Heart right ventricle (tissue), 16 donors: Measurements from ENCODE around the gene ACER3. TPM values are rescaled to one million over a fixed set of nuclear protein-coding genes. Genes with fewer than 3 reads are reported as not detected.

Source experiments
- ATAC-seq, 8 donors: fragments of 200-7000 bp; cut with Tn5 transposase; one replicate each; pipeline ENCODE4 v1.9.1; 2020; ENCODE audit warnings: mild to moderate bottlenecking in 8 of 8, moderate library complexity in 8 of 8, moderate number of reproducible peaks in 1 of 8
- DNase-seq, 2 donors: peaks; one replicate each; pipeline ENCODE4 v3.0.0-alpha.2; 2020
- H3K27ac ChIP-seq, 10 donors: fragments of 200-600 bp; sonication (generic) in 2 of 10; one replicate each; pipeline versions ENCODE4 v1.5.0 to v1.8.0; 2020 to 2022; ENCODE audit warnings: mild to moderate bottlenecking in 3 of 10
- H3K27me3 ChIP-seq, 7 donors: fragments of 200-600 bp; one replicate each; pipeline ENCODE4 v1.8.0; 2021 to 2022; ENCODE audit warnings: mild to moderate bottlenecking in 2 of 7
- H3K36me3 ChIP-seq, 9 donors: fragments of 200-600 bp; sonication (generic) in 1 of 9; one replicate each; pipeline versions ENCODE4 v1.5.0 to v1.8.0; 2020 to 2022; ENCODE audit warnings: mild to moderate bottlenecking in 2 of 9
- H3K4me1 ChIP-seq, 9 donors: fragments of 200-600 bp; sonication (generic) in 1 of 9; one replicate each; pipeline versions ENCODE4 v1.5.0 to v1.8.0; 2020 to 2022; ENCODE audit warnings: mild to moderate bottlenecking in 4 of 9
- H3K4me3 ChIP-seq, 10 donors: fragments of 200-600 bp; sonication (generic) in 2 of 10; one replicate each; pipeline versions ENCODE4 v1.5.0 to v1.8.0; 2020 to 2022; ENCODE audit warnings: mild to moderate bottlenecking in 7 of 10, moderate library complexity in 2 of 10
- H3K9me3 ChIP-seq, 11 donors: fragments of 200-600 bp in 10 of 11; sonication (generic) in 2 of 11; one replicate each; pipeline versions ENCODE4 v1.5.0 to v1.8.0; 2013 to 2022; ENCODE audit warnings: mild to moderate bottlenecking in 2 of 11, control low read depth in 1 of 11, moderate library complexity in 1 of 11
- CTCF ChIP-seq, 9 donors: fragments of 200-600 bp; sonication (generic) in 2 of 9; IDR thresholded peaks; one replicate each; pipeline versions ENCODE4 v1.5.0 to v1.8.0; 2021 to 2022; ENCODE audit warnings: antibody characterized with exemption in 9 of 9, mild to moderate bottlenecking in 5 of 9, moderate library complexity in 1 of 9
- WGBS, 2 donors: extraction: QIAGEN DNeasy Blood & Tissue Kit; methylation state at CpG; one replicate each; pipeline ENCODE4 v1.1.7; 2013; ENCODE audit warnings: inconsistent platforms in 1 of 2; 5-methylcytosine and 5-hydroxymethylcytosine counted together
- intact Hi-C, 10 donors: fragments of 100-400 bp; cut with DNase I; formaldehyde crosslinking; loops; one replicate each; pipeline versions ENCODE4 v1.11.1 to v1.14.2; 2022
- polyA plus RNA-seq, 2 donors: library from polyadenylated mRNA; stranded (reverse); fragments of 200-250 nt; gene quantifications; one replicate each; pipeline ENCODE4 v1.2.3, GENCODE V29; 2013
- total RNA-seq, 10 donors: library from RNA; stranded (reverse); fragmentation: NEBNext Ultra II Directional in 3 of 10; extraction: Animal tissue kit (Norgen Biotek cat#: 25700) in 3 of 10; gene quantifications; one replicate each; pipeline versions ENCODE4 v1.2.1 to v1.2.4, GENCODE V29; 2021 to 2023
- donor health status: Arrhythmogenic right ventricular cardiomyopathy.
- donor health status: ischemic (EF 13 %, LVEDD 7.1; RV severe dilation, severe dysfunction).
- donor health status: healthy with polysubstance abuse.
- donor health status: DM: no; HTN: yes; CAD: no.
- donor health status: DM: no; HTN: no; CAD: no.
- donor health status: ischemic (EF 25% LVEDD 6.9; RV normal size, moderate dysfunction).
- donor health status: ischemic (EF 25% LVEDD 5.7; RV mildly dilated, moderate dysfunction).
- donor health status: healthy.
- donor health status: DM: yes; HTN: yes; CAD: no.
- donor health status: Ischemic cardiomyopathy.
- donor health status: ischemic (EF 35%, LVEDD 5.7; RV mildly dilated, moderate dysfunction).
- donor health status: nonischemic (EF 11% LVEDD 7.7; RV severe dilation, severe dysfunction).
- donor health status: DM: yes; HTN: yes; CAD: no.
- donor health status: PGD.
- donor health status: ischemic (EF 29% LVEDD 5.4; RV normal size, mild dysfunction).
- donor health status: nonischemic (EF 23%, LVEDD 6.1; RV moderate dilation, normal function).

Gene ACER3
- total and polyA plus RNA-seq, 12 donors, result 2.9 to 14.8 (median 9.6) TPM

GRCh38 chr11:77055913-77056312 is 195.2 kb downstream of the ACER3 start:
- intact Hi-C loops, result loop anchor here in 1 of 10 donors (10.0 kb wide), 1 partner anchor 129 kb away; no protein-coding TSS in a partner anchor
- H3K36me3 ChIP-seq, result no peaks in the 10 kb centered on the region
- no peak for TF ChIP-seq CTCF (IDR thresholded peaks at IDR 0.05)
- H3K4me3 ChIP-seq, result no peak overlapping the region
- peaks cover 0 to 24% (median 12%) of the 10 kb centered on the region in 11 donors for H3K9me3 ChIP-seq
- no peaks in the 10 kb centered on the region for H3K27me3 ChIP-seq
- no peak overlapping the region for H3K27ac ChIP-seq
- ATAC-seq (no peak), DNase-seq (no peak)
- H3K4me1 ChIP-seq, result no peaks in the 10 kb centered on the region
- WGBS, 2 donors, result 86 to 96% methylated on average over 5 of the region's 5 CpGs

GRCh38 chr11:77056814-77057402 is 196.2 kb downstream of the ACER3 start:
- ATAC-seq, result no peak
- Histone ChIP-seq H3K27ac (no peak overlapping the region), H3K36me3 (no peaks in the 10 kb centered on the region), H3K4me1 (no peaks in the 10 kb centered on the region), H3K9me3 (peaks cover 0 to 31% (median 15%) of the 10 kb centered on the region in 11 donors), H3K4me3 (no peak overlapping the region), H3K27me3 (no peaks in the 10 kb centered on the region)
- 76% methylated on average over 3 of the region's 3 CpGs for WGBS, 2 donors
- no peak for DNase-seq
- no peak for TF ChIP-seq CTCF (IDR thresholded peaks at IDR 0.05)
- intact Hi-C loops, result loop anchor here in 1 of 10 donors (10.0 kb wide), 1 partner anchor 128 kb away; no protein-coding TSS in a partner anchor

DNA sequence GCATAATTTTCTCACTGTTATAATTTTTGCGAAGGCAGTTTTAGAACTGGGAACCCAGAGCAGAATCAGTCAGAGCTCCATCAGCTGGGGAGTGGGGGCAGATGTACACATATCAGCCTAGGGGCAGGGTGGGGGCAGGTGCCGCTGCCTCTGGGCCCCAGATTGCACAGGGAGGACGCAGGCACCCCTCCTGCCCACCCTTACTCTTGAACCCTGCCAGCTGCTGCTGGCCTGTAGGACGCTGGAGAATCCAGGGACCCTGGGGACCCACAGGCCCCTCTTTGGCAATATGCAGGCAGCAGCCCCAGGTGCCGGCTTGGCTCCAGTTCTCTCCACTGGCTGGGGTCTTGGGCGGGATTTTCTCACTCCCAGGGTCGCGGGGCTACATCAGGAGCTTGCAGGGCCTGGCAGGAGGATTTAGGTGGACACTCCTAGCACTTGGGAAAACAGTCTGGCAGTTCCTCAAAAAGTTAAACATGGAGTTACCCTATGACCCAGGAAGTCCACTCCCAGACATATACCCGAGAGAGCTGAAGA is 197.3 kb downstream of the ACER3 start:
- intact Hi-C loops, result loop anchor here in 1 of 10 donors (10.0 kb wide), 1 partner anchor 127 kb away; no protein-coding TSS in a partner anchor

DNA sequence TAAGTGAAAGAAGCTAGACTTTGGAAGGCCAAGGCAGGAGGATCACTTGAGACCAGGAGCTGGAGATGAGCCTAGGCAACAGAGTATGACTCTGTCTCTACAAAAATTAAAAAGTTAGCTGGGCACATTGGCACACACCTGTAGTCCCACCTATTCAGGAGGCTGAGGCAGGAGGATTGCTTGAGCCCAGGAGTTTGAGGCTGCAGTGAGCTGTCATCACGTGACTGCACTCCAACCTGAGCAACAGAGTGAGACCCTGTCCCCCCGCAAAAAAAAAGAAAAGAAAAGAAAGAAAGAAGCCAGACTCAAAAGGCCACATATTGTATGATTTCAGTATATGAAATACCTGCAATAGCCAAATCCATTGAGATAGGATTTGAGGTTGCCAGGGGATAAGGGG is 198.2 kb downstream of the ACER3 start:
- DNase-seq (no peak), ATAC-seq (no peak)
- intact Hi-C loops, result loop anchor here in 1 of 10 donors (10.0 kb wide), 1 partner anchor 126 kb away; no protein-coding TSS in a partner anchor

More for the DNA sequence above, 197.3 kb downstream of the ACER3 start:
- Histone ChIP-seq H3K9me3 (peaks cover 0 to 33% (median 15%) of the 10 kb centered on the region in 11 donors), H3K27ac (no peak overlapping the region), H3K4me3 (no peak overlapping the region), H3K4me1 (no peaks in the 10 kb centered on the region), H3K27me3 (no peaks in the 10 kb centered on the region), H3K36me3 (no peaks in the 10 kb centered on the region)
- 67 to 73% methylated on average over 9 of the region's 9 CpGs for WGBS, 2 donors
- no peak for DNase-seq
- no peak for ATAC-seq
- no peak for TF ChIP-seq CTCF (IDR thresholded peaks at IDR 0.05)

More for the DNA sequence above, 198.2 kb downstream of the ACER3 start:
- no peak overlapping the region for H3K27ac ChIP-seq
- H3K36me3 ChIP-seq, result no peaks in the 10 kb centered on the region
- H3K4me1 ChIP-seq, result no peaks in the 10 kb centered on the region
- H3K4me3 ChIP-seq, result no peak overlapping the region
- WGBS, 2 donors, result 82 to 98% methylated on average over 2 of the region's 2 CpGs
- H3K9me3 ChIP-seq, result peaks cover 0 to 33% (median 15%) of the 10 kb centered on the region in 11 donors
- no peaks in the 10 kb centered on the region for H3K27me3 ChIP-seq
- no peak for TF ChIP-seq CTCF (IDR thresholded peaks at IDR 0.05)
